Fibroblast of the conjunctiva (primary cell): ENCODE data around the gene EMC1.
"Not testable (repeated sequence)": the region's sequence is repeated elsewhere in the genome, so short reads cannot be mapped to it uniquely, and the experiment has no call there.

Experiments
- DNase-seq: peaks from one replicate; pipeline ENCODE4 v3.0.0-alpha.2; 2010; ENCODE audit warnings: low read depth

EMC1 gene

GRCh38 chr1:19260211-19261138, 9.2 kb upstream of the EMC1 start:
- DNase-seq, result peak; percentile 52

GRCh38 chr1:19258353-19258752, 7.0 kb upstream of the EMC1 start:
- DNase-seq, result no peak

GRCh38 chr1:19257178-19257914, 6.0 kb upstream of the EMC1 start:
- no peak for DNase-seq

GRCh38 chr1:19256301-19256700, 5.0 kb upstream of the EMC1 start:
- not testable (repeated sequence) for DNase-seq

- DNase-seq, result no peak
These were observed 4.0 kb upstream of the EMC1 start for GRCh38 chr1:19255288-19255687.

GRCh38 chr1:19254416-19254815, 3.1 kb upstream of the EMC1 start:
- no peak for DNase-seq

GRCh38 chr1:19250629-19251304, 557 bp downstream of the EMC1 start:
- no peak for DNase-seq

GRCh38 chr1:19240673-19241538, 10.4 kb downstream of the EMC1 start:
- DNase-seq, result peak; percentile 60

- no peak for DNase-seq
These were observed 11.4 kb downstream of the EMC1 start for GRCh38 chr1:19239876-19240275.

GRCh38 chr1:19234224-19234623, 17.1 kb downstream of the EMC1 start:
- DNase-seq, result no peak

- DNase-seq, result peak; percentile 69
These were observed 18.8 kb downstream of the EMC1 start for GRCh38 chr1:19232524-19232846.

GRCh38 chr1:19231736-19232523, 19.4 kb downstream of the EMC1 start:
- DNase-seq, result not testable (repeated sequence)

- no peak for DNase-seq
These were observed 21.4 kb downstream of the EMC1 start for GRCh38 chr1:19229828-19230325.

- DNase-seq, result no peak
These were observed 22.1 kb downstream of the EMC1 start for GRCh38 chr1:19229229-19229628.

- DNase-seq, result no peak
These were observed 28.1 kb downstream of the EMC1 start for GRCh38 chr1:19222979-19223824.

- no peak for DNase-seq
These were observed 28.8 kb downstream of the EMC1 start for GRCh38 chr1:19222573-19222972.

GRCh38 chr1:19220991-19221390, 30.3 kb downstream of the EMC1 start:
- DNase-seq, result no peak

- no peak for DNase-seq
These were observed 31.1 kb downstream of the EMC1 start for GRCh38 chr1:19220080-19220846.

GRCh38 chr1:19219451-19219850, 31.9 kb downstream of the EMC1 start:
- no peak for DNase-seq
